Mucosa of rectum (tissue), 2 donors: ENCODE results near the gene EIF2B4.

Experiments used
- H3K27ac ChIP-seq, 2 donors: one replicate each; pipeline ENCODE4 v1.7.0; 2013; ENCODE audit warnings: inconsistent platforms in 2 of 2, low read depth in 2 of 2, low read length in 2 of 2
- H3K27me3 ChIP-seq, 2 donors: one replicate each; pipeline ENCODE4 v1.7.0; 2013; ENCODE audit warnings: low read length in 2 of 2; ENCODE audit not compliant: control insufficient read depth in 2 of 2, insufficient read depth in 2 of 2
- H3K36me3 ChIP-seq, 2 donors: one replicate each; pipeline ENCODE4 v1.7.0; 2013; ENCODE audit warnings: low read length in 2 of 2; ENCODE audit not compliant: control insufficient read depth in 2 of 2, insufficient read depth in 2 of 2
- H3K4me1 ChIP-seq, 2 donors: one replicate each; pipeline ENCODE4 v1.7.0; 2013; ENCODE audit warnings: low read length in 2 of 2, mild to moderate bottlenecking in 1 of 2; ENCODE audit not compliant: control insufficient read depth in 2 of 2, insufficient read depth in 2 of 2
- H3K4me3 ChIP-seq, 2 donors: one replicate each; pipeline ENCODE4 v1.7.0; 2013; ENCODE audit warnings: low read length in 2 of 2
- H3K9ac ChIP-seq, 2 donors: one replicate each; pipeline ENCODE4 v1.7.0; 2013; ENCODE audit warnings: low read length in 2 of 2, low read depth in 1 of 2, mild to moderate bottlenecking in 1 of 2
- H3K9me3 ChIP-seq, 2 donors: one replicate each; pipeline ENCODE4 v1.7.0; 2013; ENCODE audit warnings: low read length in 2 of 2; ENCODE audit not compliant: control insufficient read depth in 2 of 2
- donor health status: healthy.
- donor health status: Normal muscosa, but diverticular disease.

EIF2B4 gene

DNA sequence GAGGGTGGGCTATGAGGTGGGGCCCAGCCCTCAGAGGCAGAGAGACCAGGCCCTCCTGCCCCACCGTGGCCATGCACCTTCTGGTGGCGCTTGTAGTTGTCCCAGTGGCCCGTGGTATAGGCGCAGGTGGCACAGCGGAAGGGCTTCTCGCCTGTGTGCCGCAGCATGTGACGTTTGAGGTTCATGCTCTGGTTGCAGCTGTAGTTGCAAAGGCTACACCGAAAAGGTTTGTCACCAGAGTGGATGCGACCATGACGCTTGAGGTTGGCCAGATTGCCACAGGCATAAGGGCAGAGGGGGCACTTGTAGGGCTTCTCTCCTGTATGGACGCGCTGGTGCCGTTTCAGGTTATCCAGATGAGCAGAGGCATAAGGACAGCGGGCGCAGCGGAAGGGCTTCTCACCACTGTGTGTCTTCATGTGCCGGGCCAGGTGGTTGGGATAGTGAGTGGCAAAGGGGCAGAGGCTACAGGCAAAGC is 7.5 kb upstream of the EIF2B4 start:
- no peak overlapping the region for H3K9ac ChIP-seq
- peaks cover 56 to 63% of the 10 kb centered on the region in 2 donors for H3K36me3 ChIP-seq
- no peak overlapping the region for H3K27ac ChIP-seq
- no peak overlapping the region for H3K4me3 ChIP-seq
- no peaks in the 10 kb centered on the region for H3K27me3 ChIP-seq
- H3K9me3 ChIP-seq: no peaks in the 10 kb centered on the region
- H3K4me1 ChIP-seq: peaks cover 23 to 28% of the 10 kb centered on the region in 2 donors

DNA sequence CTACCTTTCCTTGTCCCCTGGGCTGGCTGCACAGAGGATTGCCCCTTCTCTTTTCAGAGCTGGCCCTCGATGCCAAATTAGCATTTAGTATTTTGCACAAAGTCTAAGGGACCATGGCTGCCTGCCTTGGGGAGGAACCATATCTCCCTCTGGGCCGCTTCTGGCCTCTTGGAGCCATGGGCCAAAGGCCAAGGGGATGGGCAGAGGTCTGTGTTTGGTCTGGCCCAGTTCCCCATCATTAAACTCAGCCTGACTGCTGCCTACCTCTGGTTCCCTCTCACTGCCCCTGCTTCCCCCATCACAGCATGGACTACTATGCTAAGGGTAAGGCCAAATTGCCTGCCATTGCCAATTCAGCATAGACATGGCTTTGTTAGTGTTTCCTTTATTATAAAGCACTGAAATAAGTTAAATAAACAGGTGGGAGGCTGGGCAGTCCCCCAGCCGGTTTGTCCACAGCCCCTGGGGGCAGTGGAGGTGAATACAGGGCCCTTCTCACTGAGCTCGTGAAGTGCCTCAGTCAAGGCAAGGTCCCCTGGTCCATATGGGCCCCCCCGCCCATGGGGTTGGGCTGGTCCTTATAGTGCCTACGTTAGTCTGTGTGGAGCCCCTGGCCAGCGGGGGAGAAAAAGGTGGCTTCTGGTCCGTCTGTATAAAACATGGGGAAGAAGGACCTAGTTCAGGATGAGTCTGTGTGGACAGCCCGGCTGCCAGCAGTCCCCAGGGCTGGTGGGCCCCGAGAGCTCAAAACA is 6.9 kb upstream of the EIF2B4 start:
- H3K27me3 ChIP-seq: no peaks in the 10 kb centered on the region
- no peak overlapping the region for H3K27ac ChIP-seq
- H3K9me3 ChIP-seq: no peaks in the 10 kb centered on the region
- peaks cover 54 to 61% of the 10 kb centered on the region in 2 donors for H3K36me3 ChIP-seq
- no peak overlapping the region for H3K4me3 ChIP-seq
- H3K9ac ChIP-seq: no peak overlapping the region
- peaks cover 29 to 34% of the 10 kb centered on the region in 2 donors for H3K4me1 ChIP-seq

DNA sequence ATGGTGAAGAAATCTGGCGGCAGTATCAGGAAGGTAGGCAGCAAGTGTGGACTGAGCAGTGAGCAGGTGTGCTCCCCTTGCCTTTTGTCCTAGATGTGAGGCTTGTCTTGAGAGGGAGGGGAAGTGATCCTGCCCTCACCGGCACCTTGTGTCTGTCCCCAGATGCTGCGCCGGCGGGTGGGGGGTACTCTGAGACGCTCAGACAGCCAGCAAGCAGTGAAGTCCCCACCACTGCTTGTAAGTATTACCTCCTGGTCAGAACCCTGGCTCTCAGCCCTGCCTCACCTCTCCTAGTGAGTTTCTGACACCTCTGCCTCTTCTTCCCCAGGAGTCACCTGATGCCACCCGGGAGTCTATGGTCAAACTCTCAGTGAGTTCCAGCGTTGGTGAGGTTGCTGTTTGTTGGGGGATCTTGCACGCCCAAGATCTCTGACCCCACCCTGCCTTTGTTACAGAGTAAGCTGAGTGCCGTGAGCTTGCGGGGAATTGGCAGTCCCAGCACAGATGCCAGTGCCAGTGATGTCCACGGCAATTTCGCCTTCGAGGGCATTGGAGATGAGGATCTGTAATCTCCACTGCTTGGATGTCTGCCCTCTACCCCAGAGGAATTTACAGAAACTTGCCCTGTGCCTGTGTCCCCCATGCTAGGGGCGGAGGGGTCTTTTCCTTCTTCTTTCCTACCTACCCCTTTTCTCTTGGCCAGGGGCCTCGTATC is 6.2 kb upstream of the EIF2B4 start:
- H3K4me3 ChIP-seq: no peak overlapping the region
- no peaks in the 10 kb centered on the region for H3K27me3 ChIP-seq
- peaks cover 33 to 38% of the 10 kb centered on the region in 2 donors for H3K4me1 ChIP-seq
- H3K9ac ChIP-seq: no peak overlapping the region
- no peaks in the 10 kb centered on the region for H3K9me3 ChIP-seq
- no peak overlapping the region for H3K27ac ChIP-seq
- H3K36me3 ChIP-seq: peaks cover 53 to 55% of the 10 kb centered on the region in 2 donors

DNA sequence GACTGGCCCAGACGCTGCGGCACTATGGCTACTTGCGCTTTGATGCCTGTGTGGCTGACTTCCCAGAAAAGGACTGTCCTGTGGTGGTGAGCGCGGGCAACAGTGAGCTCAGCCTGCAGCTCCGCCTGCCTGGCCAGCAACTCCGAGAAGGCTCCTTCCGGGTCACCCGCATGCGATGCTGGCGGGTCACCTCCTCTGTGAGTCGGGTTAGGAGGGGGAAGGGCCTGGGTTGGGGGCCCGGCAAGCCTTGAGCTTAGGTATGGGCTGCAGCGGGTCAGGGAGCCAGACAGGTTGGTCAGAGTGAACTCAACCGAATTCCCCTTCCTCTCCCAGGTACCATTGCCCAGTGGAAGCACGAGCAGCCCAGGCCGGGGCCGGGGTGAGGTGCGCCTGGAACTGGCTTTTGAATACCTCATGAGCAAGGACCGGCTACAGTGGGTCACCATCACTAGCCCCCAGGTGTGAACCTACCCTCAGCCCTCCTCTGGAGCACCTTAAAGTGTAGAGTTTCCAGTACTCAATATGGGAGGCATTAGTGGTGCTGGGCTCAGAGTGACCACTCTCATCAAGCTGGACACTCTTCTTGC is 5.5 kb upstream of the EIF2B4 start:
- no peak overlapping the region for H3K27ac ChIP-seq
- H3K27me3 ChIP-seq: no peaks in the 10 kb centered on the region
- no peaks in the 10 kb centered on the region for H3K9me3 ChIP-seq
- H3K4me3 ChIP-seq: no peak overlapping the region
- H3K9ac ChIP-seq: no peak overlapping the region
- peaks cover 53 to 55% of the 10 kb centered on the region in 2 donors for H3K36me3 ChIP-seq
- peaks cover 34 to 38% of the 10 kb centered on the region in 2 donors for H3K4me1 ChIP-seq

DNA sequence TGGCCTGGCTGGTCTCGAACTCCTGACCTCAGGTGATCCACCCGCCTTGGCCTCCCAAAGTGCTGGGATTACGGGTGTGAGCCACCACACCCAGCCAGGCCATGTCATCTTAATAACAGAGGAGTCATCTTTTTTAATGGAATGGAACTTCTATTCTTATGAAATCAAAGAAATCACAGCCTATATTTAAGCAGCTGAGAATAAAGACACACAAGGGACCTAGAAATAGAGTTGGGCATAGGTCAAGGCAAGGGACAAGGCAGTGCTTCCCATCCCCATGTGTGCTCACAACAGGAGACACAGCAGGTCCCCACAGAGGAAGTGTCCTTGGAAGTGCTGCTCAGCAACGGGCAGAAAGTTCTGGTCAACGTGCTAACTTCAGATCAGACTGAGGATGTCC is 3.4 kb upstream of the EIF2B4 start:
- peaks cover 32 to 34% of the 10 kb centered on the region in 2 donors for H3K4me1 ChIP-seq
- no peak overlapping the region for H3K4me3 ChIP-seq
- no peak overlapping the region for H3K9ac ChIP-seq
- H3K27ac ChIP-seq: no peak overlapping the region
- H3K27me3 ChIP-seq: no peaks in the 10 kb centered on the region
- no peaks in the 10 kb centered on the region for H3K9me3 ChIP-seq
- H3K36me3 ChIP-seq: peaks cover 52 to 55% of the 10 kb centered on the region in 2 donors

- H3K27ac ChIP-seq: no peak overlapping the region
- H3K4me1 ChIP-seq: peaks cover 29 to 34% of the 10 kb centered on the region in 2 donors
- H3K36me3 ChIP-seq: peaks cover 55% of the 10 kb centered on the region in 2 donors
- H3K9me3 ChIP-seq: no peaks in the 10 kb centered on the region
- no peak overlapping the region for H3K4me3 ChIP-seq
- no peak overlapping the region for H3K9ac ChIP-seq
- no peaks in the 10 kb centered on the region for H3K27me3 ChIP-seq
These were observed 2.8 kb upstream of the EIF2B4 start for GRCh38 chr2:27372937-27373336.

DNA sequence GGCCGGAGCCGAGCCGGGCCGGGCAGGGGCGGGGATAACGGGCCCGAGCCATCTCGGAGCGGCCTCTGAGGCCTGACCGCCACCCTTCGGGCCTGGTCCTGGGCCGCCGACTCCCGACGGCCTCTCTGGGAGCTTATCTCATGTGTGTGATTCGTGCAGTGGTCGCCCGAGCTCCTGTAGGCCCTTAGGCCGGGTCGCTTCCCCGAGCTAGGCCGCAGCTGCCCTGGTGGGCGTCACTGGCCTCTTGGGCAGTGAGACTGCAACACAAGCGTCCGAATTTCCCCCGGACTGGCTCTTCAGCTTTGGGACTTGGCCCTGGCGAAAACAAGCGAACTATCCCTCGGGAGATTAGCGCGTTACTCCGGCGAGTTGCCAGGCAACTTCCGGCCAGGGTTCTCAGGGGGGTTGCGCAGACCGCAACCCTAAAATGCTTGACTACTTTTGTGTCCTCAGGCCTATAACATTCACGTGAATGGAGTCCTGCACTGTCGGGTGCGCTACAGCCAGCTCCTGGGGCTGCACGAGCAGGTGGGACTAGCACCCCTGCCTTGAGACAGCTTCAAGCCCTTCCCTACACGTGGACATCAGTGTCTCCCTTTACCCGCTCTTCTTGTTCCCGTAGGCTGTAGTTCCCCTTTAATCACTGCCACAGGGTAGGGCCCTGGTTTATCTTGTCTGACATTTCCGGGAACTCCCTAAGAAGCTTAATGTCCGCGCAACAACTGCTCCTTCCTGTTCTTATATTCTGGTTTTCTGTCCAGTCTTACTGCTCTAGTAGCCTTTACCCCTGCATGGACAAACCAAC is 880 bp upstream of the EIF2B4 start:
- Histone ChIP-seq H3K4me3 (peak overlapping the region; percentile 94 to 96), H3K4me1 (peaks cover 29 to 31% of the 10 kb centered on the region in 2 donors), H3K27me3 (no peaks in the 10 kb centered on the region), H3K9ac (peak overlapping the region; percentile 85 to 97), H3K27ac (peak overlapping the region; percentile 81 to 90), H3K9me3 (no peaks in the 10 kb centered on the region), H3K36me3 (peaks cover 55 to 56% of the 10 kb centered on the region in 2 donors)

GRCh38 chr2:27369471-27370025 is 590 bp downstream of the EIF2B4 start:
- peak overlapping the region; percentile 94 to 96 for H3K4me3 ChIP-seq
- peak overlapping the region; percentile 91 to 93 for H3K27ac ChIP-seq
- no peaks in the 10 kb centered on the region for H3K27me3 ChIP-seq
- peaks cover 29 to 31% of the 10 kb centered on the region in 2 donors for H3K4me1 ChIP-seq
- no peaks in the 10 kb centered on the region for H3K9me3 ChIP-seq
- peak overlapping the region; percentile 97 for H3K9ac ChIP-seq
- peaks cover 50 to 51% of the 10 kb centered on the region in 2 donors for H3K36me3 ChIP-seq

DNA sequence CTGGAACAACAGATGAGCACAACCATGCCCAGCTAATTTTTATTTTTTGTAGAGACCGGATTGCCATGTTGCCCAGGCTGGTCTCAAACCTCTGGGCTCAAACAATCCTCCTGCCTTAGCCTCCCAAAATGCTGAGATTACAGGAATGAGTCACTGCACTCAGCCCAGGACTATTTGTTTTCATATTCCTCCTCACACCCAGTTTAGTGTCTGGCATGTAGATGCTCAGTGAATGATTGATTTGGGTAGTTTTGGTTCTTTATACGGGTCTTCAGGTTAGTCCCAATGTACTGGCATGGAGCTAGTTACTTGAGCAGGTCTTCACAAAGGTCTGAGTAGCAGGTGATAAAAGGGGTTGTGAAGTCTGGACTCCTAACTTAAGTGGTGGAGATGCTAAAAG is 6.2 kb downstream of the EIF2B4 start:
- H3K4me3 ChIP-seq: no peak overlapping the region
- H3K9ac ChIP-seq: no peak overlapping the region
- H3K27me3 ChIP-seq: no peaks in the 10 kb centered on the region
- H3K4me1 ChIP-seq: peaks cover 2 to 3% of the 10 kb centered on the region in 2 donors
- no peak overlapping the region for H3K27ac ChIP-seq
- peaks cover 42 to 45% of the 10 kb centered on the region in 2 donors for H3K36me3 ChIP-seq
- H3K9me3 ChIP-seq: no peaks in the 10 kb centered on the region
